ENCODE data around the gene SERHL2. TPM values are rescaled to one million over a fixed set of nuclear protein-coding genes. Genes with fewer than 3 reads are reported as not detected.
A peak's percentile ranks its signal among the peaks of the same experiment; 100 is the strongest.

The SERHL2 gene
- total RNA-seq, 2 donors from 2014 or later, result 2.4 to 3.9 TPM

DNA sequence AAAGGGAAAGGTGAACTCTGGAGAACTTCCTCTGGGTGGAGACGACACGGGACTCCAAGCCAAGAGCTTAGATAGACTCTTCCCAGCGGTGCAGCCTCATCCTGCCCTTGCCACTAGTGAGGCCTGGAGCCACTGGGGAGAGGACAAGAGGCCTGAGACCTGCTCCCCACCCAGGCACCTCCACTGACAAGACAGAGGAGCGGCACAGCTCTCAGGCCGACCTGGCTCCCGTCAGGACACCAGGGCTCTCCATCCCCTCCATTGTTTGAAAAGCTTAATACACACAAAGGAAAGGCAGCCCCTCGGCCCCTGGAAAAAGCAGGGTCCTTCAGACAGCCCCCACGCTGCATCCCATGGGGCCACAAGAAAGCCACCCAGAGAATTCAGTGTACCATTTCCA is 31.3 kb downstream of the SERHL2 start:
- Histone ChIP-seq H3K36me3 (peaks cover 68% of the 10 kb centered on the region), H3K4me1 (peaks cover 0 to 5% of the 10 kb centered on the region in 2 donors)
- DNase-seq (ENCODE audit: low spot score), result no peak

DNA sequence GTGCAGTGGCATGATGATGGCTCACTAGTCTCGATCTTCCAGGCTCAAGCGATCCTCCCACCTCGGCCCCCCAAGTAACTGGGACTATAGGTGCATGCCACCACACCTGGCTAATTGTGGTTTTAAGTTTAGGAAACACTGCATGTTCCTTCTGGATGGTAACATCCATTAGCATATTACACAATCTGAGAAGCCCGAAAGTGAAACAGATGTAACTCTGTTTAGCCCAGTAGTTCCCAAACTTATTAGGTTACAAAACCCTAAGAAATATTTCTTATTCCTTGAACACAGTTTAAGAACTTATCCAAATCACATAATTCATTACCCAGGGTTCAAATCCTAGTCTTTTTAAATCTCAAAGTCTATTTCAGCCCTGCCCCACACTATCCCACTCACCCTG is 32.6 kb downstream of the SERHL2 start:
- peaks cover 0 to 5% of the 10 kb centered on the region in 2 donors for H3K4me1 ChIP-seq
- no peaks in the 10 kb centered on the region for H3K27me3 ChIP-seq
- TF ChIP-seq, protein P1, sequence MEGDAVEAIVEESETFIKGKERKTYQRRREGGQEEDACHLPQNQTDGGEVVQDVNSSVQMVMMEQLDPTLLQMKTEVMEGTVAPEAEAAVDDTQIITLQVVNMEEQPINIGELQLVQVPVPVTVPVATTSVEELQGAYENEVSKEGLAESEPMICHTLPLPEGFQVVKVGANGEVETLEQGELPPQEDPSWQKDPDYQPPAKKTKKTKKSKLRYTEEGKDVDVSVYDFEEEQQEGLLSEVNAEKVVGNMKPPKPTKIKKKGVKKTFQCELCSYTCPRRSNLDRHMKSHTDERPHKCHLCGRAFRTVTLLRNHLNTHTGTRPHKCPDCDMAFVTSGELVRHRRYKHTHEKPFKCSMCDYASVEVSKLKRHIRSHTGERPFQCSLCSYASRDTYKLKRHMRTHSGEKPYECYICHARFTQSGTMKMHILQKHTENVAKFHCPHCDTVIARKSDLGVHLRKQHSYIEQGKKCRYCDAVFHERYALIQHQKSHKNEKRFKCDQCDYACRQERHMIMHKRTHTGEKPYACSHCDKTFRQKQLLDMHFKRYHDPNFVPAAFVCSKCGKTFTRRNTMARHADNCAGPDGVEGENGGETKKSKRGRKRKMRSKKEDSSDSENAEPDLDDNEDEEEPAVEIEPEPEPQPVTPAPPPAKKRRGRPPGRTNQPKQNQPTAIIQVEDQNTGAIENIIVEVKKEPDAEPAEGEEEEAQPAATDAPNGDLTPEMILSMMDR (IDR thresholded peaks at IDR 0.05), result no peak
- H3K4me3 ChIP-seq, result no peak overlapping the region
- H3K9me3 ChIP-seq, result no peaks in the 10 kb centered on the region
- DNase-seq (ENCODE audit: low spot score), result no peak
- H3K36me3 ChIP-seq, result peaks cover 81% of the 10 kb centered on the region
- no peak overlapping the region for H3K27ac ChIP-seq

More for the DNA sequence above, 31.3 kb downstream of the SERHL2 start:
- Histone ChIP-seq H3K27me3 (no peaks in the 10 kb centered on the region), H3K9me3 (no peaks in the 10 kb centered on the region), H3K4me3 (no peak overlapping the region), H3K27ac (no peak overlapping the region)
- TF ChIP-seq, protein P1 (IDR thresholded peaks at IDR 0.05), result no peak

DNA sequence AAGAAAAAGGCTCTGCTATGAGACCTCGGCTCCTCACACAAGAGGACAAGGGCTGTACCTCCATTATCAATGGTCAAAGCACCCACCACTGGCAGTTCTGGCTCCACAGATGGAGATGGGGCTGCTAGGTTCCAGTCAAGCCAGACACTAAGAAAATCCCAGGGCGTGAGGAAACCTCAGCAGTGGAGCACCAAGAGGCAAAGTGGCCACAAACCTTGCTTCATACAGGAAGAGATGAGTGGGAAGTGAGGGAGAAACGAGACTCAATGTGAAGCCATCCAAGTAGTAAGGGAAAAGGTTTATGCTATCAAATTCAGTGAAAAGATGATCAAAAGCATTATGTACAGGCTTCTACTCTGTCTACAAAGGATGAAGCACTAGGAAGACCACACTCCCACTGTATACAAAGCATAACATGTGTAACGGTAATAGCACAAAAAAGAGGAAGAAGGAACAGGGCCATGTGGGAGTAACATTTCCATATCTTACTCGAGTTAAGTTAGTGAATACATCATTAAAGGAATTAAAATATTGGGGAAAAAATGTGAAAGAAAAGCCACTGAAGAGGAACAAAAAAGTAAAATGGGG is 33.9 kb downstream of the SERHL2 start:
- no peak overlapping the region for H3K27ac ChIP-seq
- TF ChIP-seq, protein P1 (IDR thresholded peaks at IDR 0.05), result no peak
- no peaks in the 10 kb centered on the region for H3K9me3 ChIP-seq
- peaks cover 93% of the 10 kb centered on the region for H3K36me3 ChIP-seq
- H3K4me1 ChIP-seq, result no peaks in the 10 kb centered on the region
- DNase-seq (ENCODE audit: low spot score), result no peak
- H3K27me3 ChIP-seq, result no peaks in the 10 kb centered on the region
- H3K4me3 ChIP-seq, result no peak overlapping the region

DNA sequence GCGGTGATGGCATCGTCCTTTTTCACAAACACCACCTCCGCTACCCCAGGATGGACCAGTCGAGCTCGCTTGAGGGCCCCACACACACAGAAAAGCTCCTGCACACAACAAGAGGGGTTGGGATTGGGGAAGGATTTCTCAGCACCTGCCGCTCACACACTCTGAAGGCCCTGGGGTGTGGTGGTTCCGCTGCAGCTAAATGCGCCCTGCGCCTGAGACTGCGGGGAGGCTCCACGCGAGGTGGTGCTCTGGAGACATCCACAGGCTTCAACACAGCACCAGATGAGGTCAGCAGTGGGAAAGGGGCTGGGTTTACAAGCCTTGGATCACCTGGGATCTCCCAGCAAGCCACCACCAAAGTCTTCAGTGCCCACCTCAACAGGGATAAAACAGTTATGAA is 38.2 kb downstream of the SERHL2 start:
- Histone ChIP-seq H3K27me3 (no peaks in the 10 kb centered on the region), H3K27ac (no peak overlapping the region), H3K9me3 (no peaks in the 10 kb centered on the region), H3K4me3 (no peak overlapping the region), H3K4me1 (peaks cover 0 to 22% of the 10 kb centered on the region in 2 donors), H3K36me3 (peaks cover 85% of the 10 kb centered on the region)
- no peak for DNase-seq (ENCODE audit: low spot score)
- TF ChIP-seq, protein P1 (IDR thresholded peaks at IDR 0.05), result no peak

DNA sequence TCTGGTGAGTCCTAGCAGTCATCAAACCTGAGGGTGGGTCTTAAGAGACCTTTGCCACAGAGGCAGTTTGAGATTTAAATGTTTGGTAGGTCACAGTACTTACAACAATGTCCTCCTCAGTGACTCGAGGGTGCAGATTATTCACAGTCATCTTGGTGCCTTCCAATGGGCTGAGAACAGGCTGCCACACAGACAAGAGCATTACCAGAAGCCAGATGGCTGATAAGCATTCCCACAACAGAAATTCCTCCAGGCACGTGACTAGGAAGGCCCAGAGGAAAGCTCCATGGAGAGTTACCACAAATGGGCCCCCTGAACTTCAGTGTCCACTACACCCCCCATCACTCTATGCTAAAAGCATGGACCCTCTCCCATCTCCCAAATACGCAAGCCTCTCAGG is 41.7 kb downstream of the SERHL2 start:
- no peaks in the 10 kb centered on the region for H3K9me3 ChIP-seq
- no peaks in the 10 kb centered on the region for H3K27me3 ChIP-seq
- no peak overlapping the region for H3K4me3 ChIP-seq
- peaks cover 0 to 27% of the 10 kb centered on the region in 2 donors for H3K4me1 ChIP-seq
- DNase-seq (ENCODE audit: low spot score), result no peak
- H3K27ac ChIP-seq, result peak overlapping the region; percentile 54 to 57
- H3K36me3 ChIP-seq, result peaks cover 79% of the 10 kb centered on the region
- TF ChIP-seq, protein P1 (IDR thresholded peaks at IDR 0.05), result no peak

DNA sequence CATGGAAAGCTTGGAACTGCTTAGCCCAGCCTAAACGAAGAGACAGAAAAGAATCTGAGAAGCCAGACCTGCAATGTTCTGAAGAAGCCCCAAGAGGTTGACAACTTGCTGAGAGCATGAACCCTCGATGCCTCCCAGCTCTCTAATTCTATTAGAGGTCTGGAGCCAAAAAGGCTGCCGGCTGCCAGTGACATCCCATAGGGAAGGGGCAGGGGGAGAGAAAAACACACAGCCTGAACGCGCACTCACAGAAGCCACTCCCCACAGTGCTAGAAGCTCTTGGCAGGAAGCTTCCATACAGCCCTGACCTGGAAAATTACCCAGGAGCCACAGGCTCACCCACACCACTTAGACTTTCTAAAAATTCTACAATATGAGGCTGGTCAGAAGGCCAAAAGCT is 42.6 kb downstream of the SERHL2 start:
- Histone ChIP-seq H3K36me3 (peaks cover 79% of the 10 kb centered on the region), H3K27me3 (no peaks in the 10 kb centered on the region), H3K4me3 (no peak overlapping the region), H3K9me3 (no peaks in the 10 kb centered on the region), H3K4me1 (peaks cover 0 to 27% of the 10 kb centered on the region in 2 donors), H3K27ac (peak overlapping the region; percentile 54 to 57)
- DNase-seq (ENCODE audit: low spot score), result no peak
- TF ChIP-seq, protein P1 (IDR thresholded peaks at IDR 0.05), result no peak
